ENCODE results near the gene TRPC6. TPM values are rescaled to one million over a fixed set of nuclear protein-coding genes. Genes with fewer than 3 reads are reported as not detected.
"Not testable (repeated sequence)": the region's sequence is repeated elsewhere in the genome, so short reads cannot be mapped to it uniquely, and the experiment has no call there.

TRPC6 gene
- total and polyA plus RNA-seq, 2 donors (not counting 1 experiment from before 2014, with no cell fraction given), result 4.6 to 26.4 TPM

GRCh38 chr11:101470419-101470818 is 113.4 kb downstream of the TRPC6 start:
- no peak overlapping the region for H3K9ac ChIP-seq (ENCODE audit: insufficient read depth, low read length)
- no peaks in the 10 kb centered on the region for H3K4me1 ChIP-seq (ENCODE audit: control insufficient read depth, extremely low read depth, insufficient read depth, low read length)
- no peaks in the 10 kb centered on the region for H3K9me3 ChIP-seq (ENCODE audit: control insufficient read depth, insufficient read depth, low read depth, low read length)
- H4K20me1 ChIP-seq (ENCODE audit: control insufficient read depth, extremely low read depth, insufficient read depth, low read length), result no peaks in the 10 kb centered on the region
- no peak overlapping the region for H3K27ac ChIP-seq (ENCODE audit: insufficient read depth, low read length)
- DNase-seq (ENCODE audit: low read depth in 2 of 2), result peak in 1 of 2 donors; percentile 14
- H3K4me3 ChIP-seq (replicated peaks in 1 of 4; ENCODE audit: control extremely low read depth in 1 of 4, insufficient read depth in 1 of 4, low read depth in 3 of 4, low read length in 4 of 4), result no peak overlapping the region
- no peak for TF ChIP-seq CTCF (conservative IDR thresholded peaks at IDR 0.05 in 1 of 2, IDR thresholded peaks at IDR 0.05 in 1 of 2; ENCODE audit: low read depth in 1 of 2, low read length in 2 of 2)
- TF ChIP-seq EZH2 (IDR thresholded peaks at IDR 0.05; ENCODE audit: low read length, missing control alignments), result no peak
- H3K79me2 ChIP-seq (ENCODE audit: control insufficient read depth, insufficient read depth, low read length), result no peaks in the 10 kb centered on the region
- H3K27me3 ChIP-seq (ENCODE audit: control insufficient read depth, insufficient read depth, low read length), result no peaks in the 10 kb centered on the region
- H3K36me3 ChIP-seq (ENCODE audit: control insufficient read depth, insufficient read depth, low read length), result no peaks in the 10 kb centered on the region
- no peak overlapping the region for H2AFZ ChIP-seq (ENCODE audit: low read length)
- H3K4me2 ChIP-seq (ENCODE audit: extremely low read depth, insufficient read depth, low read length), result no peak overlapping the region

GRCh38 chr11:101466352-101466751 is 117.5 kb downstream of the TRPC6 start:
- no peaks in the 10 kb centered on the region for H3K79me2 ChIP-seq (ENCODE audit: control insufficient read depth, insufficient read depth, low read length)
- H3K27me3 ChIP-seq (ENCODE audit: control insufficient read depth, insufficient read depth, low read length), result no peaks in the 10 kb centered on the region
- H3K4me2 ChIP-seq (ENCODE audit: extremely low read depth, insufficient read depth, low read length), result no peak overlapping the region
- DNase-seq (ENCODE audit: low read depth in 2 of 2), result peak in 1 of 2 donors; percentile 15
- no peak overlapping the region for H2AFZ ChIP-seq (ENCODE audit: low read length)
- no peak overlapping the region for H3K4me3 ChIP-seq (replicated peaks in 1 of 4; ENCODE audit: control extremely low read depth in 1 of 4, insufficient read depth in 1 of 4, low read depth in 3 of 4, low read length in 4 of 4)
- TF ChIP-seq EZH2 (IDR thresholded peaks at IDR 0.05; ENCODE audit: low read length, missing control alignments) (no peak), CTCF (conservative IDR thresholded peaks at IDR 0.05 in 1 of 2, IDR thresholded peaks at IDR 0.05 in 1 of 2; ENCODE audit: low read depth in 1 of 2, low read length in 2 of 2) (no peak)
- no peaks in the 10 kb centered on the region for H3K4me1 ChIP-seq (ENCODE audit: control insufficient read depth, extremely low read depth, insufficient read depth, low read length)
- no peaks in the 10 kb centered on the region for H4K20me1 ChIP-seq (ENCODE audit: control insufficient read depth, extremely low read depth, insufficient read depth, low read length)
- H3K36me3 ChIP-seq (ENCODE audit: control insufficient read depth, insufficient read depth, low read length), result no peaks in the 10 kb centered on the region
- no peak overlapping the region for H3K27ac ChIP-seq (ENCODE audit: insufficient read depth, low read length)
- H3K9me3 ChIP-seq (ENCODE audit: control insufficient read depth, insufficient read depth, low read depth, low read length), result no peaks in the 10 kb centered on the region
- H3K9ac ChIP-seq (ENCODE audit: insufficient read depth, low read length), result no peak overlapping the region

- not testable (repeated sequence) for H3K79me2 ChIP-seq (ENCODE audit: control insufficient read depth, insufficient read depth, low read length); H3K4me3 ChIP-seq (replicated peaks in 1 of 4; ENCODE audit: control extremely low read depth in 1 of 4, insufficient read depth in 1 of 4, low read depth in 3 of 4, low read length in 4 of 4); H4K20me1 ChIP-seq (ENCODE audit: control insufficient read depth, extremely low read depth, insufficient read depth, low read length); H3K27me3 ChIP-seq (ENCODE audit: control insufficient read depth, insufficient read depth, low read length); H3K9me3 ChIP-seq (ENCODE audit: control insufficient read depth, insufficient read depth, low read depth, low read length); H3K27ac ChIP-seq (ENCODE audit: insufficient read depth, low read length); DNase-seq (ENCODE audit: low read depth in 2 of 2); H2AFZ ChIP-seq (ENCODE audit: low read length); H3K9ac ChIP-seq (ENCODE audit: insufficient read depth, low read length); H3K4me1 ChIP-seq (ENCODE audit: control insufficient read depth, extremely low read depth, insufficient read depth, low read length); H3K4me2 ChIP-seq (ENCODE audit: extremely low read depth, insufficient read depth, low read length); H3K36me3 ChIP-seq (ENCODE audit: control insufficient read depth, insufficient read depth, low read length)
Measured at GRCh38 chr11:101464388-101464787, 119.4 kb downstream of the TRPC6 start.
